CD4-positive, alpha-beta T cell treated with Interleukin-17A for 4 hours (primary cell): ENCODE data around the gene PCDH7.

ENCODE experiments used
- DNase-seq: peaks from one replicate; pipeline ENCODE4 v3.0.0-alpha.2; 2020; ENCODE audit warnings: mixed read lengths

PCDH7 gene

DNA sequence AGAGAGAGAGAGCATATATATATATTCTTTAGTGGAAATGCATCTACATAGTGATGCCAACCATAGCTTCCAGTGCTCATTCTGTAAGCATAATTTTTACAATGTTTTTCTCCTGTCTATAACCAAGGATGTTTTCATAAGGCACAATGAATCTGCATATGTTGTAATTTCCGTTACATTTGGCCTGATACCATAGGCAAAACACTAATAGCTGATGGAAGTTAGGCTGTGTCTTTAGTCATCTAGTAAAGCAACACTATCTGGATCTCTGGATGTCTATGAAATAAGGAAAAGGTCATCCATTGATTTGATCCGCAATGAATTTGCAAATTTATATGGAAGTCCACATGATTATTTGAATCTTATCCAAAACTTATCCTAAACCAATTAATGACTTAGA is 8.1 kb downstream of the PCDH7 start:
- DNase-seq, result no peak

GRCh38 chr4:30743897-30744296 is 23.7 kb downstream of the PCDH7 start:
- no peak for DNase-seq

DNA sequence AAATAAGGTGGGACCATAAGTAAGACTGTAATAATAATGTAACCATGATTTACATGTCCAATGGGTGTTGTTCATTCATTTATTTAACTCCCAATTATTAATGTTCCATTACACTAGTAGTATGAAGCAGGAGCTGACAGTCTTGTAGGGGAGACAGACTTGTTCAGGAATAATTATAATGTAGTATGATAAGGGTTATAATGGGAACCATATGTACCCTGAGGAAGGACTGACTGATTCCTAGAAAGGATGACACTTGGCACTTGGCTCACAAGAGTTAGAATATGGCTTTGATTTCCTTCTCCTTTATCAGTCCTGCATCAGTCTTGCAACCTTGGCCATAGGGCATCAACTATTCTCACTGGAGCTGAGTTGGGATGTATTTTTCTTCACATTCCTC is 24.2 kb downstream of the PCDH7 start:
- no peak for DNase-seq

DNA sequence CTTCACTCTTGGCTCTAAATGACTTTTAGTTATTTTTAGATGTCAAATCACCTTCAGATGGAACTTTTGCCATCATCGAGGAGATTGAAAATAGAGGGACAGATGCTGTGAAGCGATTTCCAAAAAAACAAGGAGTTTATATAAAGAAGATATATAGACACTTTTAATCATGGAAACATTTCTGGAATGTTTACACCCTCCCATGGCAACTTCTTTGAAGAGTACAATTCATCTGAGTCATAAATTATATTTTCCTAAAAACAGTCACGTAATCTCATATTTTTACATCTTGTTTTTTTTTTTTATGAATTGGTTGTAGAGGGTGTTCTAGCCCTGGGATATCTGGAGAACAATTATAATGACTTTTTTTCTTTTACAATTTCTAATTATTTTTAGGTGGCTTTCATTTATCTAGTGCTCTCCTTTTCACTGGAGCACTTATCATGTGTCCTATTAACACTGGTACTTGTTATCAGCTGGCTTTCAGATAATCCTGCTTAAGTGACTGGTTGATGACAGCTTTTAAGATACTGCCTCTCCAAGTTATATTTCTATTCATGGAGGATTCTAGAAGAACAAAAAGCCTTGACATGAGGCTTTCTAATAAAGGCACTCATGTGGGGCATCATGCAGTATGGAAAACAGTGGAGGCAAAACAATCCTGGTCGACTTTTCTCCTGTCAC is 24.9 kb downstream of the PCDH7 start:
- no peak for DNase-seq

- no peak for DNase-seq
Measured at GRCh38 chr4:30746735-30747134, 26.6 kb downstream of the PCDH7 start.

DNA sequence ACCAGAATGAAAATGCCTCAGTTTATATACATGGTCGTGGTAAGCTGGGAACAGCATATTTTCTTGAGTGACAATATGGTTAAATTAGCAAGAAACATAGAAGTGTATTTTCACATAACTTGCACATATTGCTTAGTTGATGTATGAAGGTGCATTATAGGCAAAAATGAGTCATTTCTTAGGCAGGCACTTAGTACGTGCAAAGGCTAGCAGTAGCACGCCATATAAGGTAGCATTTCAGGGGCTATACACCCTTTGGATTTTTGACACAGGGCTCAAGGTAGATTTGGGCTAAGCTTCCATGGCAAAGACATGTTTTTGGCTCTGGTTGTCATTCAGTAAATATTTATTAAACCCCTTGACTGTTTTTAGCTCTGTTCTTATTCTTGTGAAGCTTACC is 33.1 kb downstream of the PCDH7 start:
- DNase-seq, result no peak

DNA sequence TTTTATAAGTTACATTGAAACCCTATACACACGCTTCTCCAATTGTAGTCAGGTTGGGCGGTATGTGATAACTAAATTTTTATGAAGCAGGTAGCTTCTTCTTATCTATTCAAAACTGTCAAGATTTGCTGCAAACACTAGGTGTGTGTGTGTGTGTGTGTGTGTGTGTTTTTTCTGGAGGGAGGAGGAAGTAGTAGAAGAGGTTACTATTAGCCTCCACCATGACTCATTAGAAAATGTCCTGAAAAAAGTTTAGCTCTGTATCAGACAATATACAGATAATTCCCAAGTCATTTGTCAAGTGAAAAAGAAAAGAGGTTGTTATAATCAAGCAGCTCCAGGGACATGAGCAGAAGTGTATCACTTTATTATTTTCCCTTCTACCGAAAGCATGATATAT is 33.9 kb downstream of the PCDH7 start:
- no peak for DNase-seq

- no peak for DNase-seq
Measured at GRCh38 chr4:30755346-30755745, 35.2 kb downstream of the PCDH7 start.

DNA sequence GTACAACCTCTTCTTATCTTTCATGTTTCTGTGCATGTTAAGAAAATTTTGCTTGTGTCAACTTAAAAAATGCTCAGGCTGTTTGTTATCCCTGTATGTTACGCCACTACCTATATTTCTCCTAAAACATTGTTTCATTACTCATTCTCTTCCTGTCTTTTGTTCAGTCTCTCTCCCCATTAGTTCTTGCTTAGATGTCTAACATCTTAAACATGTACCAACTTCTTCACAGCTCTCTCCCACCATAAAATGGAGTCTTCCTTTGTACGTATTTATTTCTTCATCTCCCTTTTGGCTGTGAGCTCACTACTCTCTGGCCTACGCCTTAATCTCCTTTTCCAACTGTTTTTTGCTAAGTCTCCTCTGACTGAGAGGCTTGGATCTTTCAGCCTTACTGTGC is 36.4 kb downstream of the PCDH7 start:
- DNase-seq, result no peak

- DNase-seq, result no peak
Measured at GRCh38 chr4:30757357-30757756, 37.2 kb downstream of the PCDH7 start.

- DNase-seq, result no peak
Measured at GRCh38 chr4:30760551-30760950, 40.4 kb downstream of the PCDH7 start.

- no peak for DNase-seq
Measured at GRCh38 chr4:30763321-30763727, 43.2 kb downstream of the PCDH7 start.

DNA sequence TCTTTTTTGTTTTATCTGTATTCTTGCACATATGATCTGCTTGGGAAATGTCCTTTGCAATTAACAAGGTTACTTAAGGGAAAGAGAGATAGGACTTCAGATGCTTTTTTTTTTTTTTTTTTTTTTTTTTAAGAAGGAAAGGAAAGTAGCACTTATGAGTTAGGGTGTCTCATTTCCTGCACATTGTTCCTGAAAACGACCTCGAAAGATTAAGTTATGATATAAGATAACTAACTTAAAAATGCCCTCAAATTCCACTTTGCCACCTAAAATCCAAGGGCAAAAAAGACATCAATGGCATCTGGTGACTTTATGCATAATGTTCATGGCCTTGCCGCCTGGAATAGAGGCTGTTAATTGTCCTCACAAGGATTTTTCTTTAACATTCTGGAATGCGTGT is 44.9 kb downstream of the PCDH7 start:
- DNase-seq, result no peak

DNA sequence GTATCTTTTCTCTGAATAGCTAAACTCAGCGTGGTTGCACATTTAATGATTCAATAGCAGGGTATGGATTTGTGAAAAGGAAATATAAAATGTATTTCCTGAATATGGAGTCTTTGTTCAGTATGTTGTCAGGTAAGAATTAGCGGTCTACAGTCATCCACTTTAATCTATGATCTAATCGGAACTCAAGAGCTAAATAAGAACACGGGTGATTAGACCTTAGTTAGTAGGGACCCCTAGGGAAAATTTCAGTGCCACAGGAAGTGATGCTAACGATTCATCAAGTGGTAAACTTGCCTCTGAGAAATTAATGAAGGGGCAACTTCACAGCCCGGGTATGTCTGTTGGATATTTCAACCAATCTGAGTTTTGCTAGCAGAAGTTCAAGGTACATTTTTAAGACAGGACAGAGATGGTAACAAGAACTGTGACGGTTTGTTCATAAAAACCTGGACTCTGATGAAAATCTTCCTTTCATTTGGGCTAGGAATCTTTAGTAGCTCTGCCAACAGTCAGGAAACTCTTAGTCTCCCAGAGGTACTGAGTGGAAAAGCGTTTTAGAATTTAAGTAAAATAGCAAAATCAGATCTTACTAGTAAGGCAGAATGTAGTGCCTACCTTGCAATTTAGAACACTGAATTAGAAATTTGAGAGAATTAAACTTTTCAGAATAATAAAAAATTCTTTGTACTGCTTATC is 47.1 kb downstream of the PCDH7 start:
- no peak for DNase-seq

DNA sequence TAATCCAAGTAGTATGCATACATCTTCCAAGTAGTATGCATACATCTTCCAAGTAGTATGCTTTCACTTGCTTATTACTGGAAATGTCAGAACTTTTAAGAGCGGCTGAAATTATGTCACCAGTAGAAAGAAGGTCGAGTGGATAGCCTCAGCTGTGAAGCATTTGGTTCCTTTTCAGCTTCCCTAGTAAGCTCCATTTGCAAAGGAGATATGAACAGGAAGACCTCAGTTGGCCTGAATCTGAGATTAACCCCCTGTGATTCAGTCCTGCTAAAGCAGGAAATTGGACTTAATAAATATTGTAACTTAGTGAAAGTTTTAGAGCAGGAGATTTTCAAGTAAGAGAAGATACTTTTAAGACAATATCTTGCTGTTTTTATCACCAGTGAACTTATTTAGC is 48.1 kb downstream of the PCDH7 start:
- DNase-seq, result no peak

GRCh38 chr4:30769093-30769492 is 48.9 kb downstream of the PCDH7 start:
- DNase-seq, result no peak

- DNase-seq, result no peak
Measured at GRCh38 chr4:30770049-30770549, 49.9 kb downstream of the PCDH7 start.

DNA sequence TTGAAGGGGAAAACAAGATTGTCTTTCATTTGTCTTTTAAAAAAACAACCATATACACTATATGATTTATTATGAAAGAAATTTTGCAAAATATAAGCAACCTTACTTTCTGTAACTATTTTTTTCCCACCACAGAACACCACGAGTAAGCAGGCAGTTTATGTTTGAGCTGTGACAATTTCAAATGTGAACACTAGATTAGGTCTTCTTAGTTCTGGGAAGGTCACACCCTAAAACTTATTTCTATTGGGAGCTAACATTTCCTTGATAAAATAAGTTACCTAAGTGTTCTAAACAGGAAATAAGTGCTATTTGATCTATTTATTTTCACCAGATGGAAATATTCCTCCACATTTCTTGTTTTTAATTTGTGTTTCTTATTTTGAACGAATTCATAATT is 50.6 kb downstream of the PCDH7 start:
- DNase-seq, result no peak

DNA sequence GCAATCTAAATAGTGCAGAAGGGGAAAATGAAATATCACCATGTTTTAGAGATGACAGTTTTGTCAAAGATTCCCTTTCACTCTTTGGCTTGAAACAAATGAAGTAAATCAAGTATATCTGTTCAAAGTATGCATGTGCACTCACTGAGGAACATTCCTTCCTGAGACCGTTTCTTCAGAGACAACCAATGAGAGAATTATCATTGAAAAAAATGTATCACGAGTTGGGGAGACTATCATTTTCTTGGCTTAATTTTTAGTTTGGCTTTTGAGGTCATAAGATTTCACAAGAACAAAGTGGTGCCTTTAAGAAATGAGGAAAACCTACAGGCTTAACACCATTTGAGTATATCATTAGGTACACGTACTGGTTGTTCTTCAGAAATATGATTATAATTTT is 56.3 kb downstream of the PCDH7 start:
- no peak for DNase-seq

DNA sequence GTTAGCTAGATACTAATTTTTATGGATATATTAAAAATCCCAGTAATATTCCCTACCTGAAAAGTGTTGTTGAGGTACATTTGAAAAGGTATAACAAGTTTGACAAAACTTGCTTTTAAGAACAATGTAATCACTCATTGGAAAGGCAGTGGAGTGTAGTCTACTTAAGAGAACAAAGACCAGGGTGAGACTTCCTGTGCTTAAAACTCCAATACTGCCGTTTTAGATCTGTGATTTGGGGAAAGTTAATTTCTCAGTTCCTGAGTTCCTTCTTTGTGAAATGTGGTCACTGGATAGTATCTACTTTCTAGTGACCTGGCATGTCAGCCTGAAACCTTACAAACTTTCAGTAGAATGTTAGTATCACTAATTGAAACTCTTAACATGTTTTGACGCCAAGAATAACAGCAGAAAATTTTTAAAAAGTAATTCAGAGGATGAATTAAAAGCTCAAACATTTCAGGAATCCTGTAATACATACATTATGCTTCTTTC is 56.8 kb downstream of the PCDH7 start:
- DNase-seq, result no peak
